Stimulated activated CD8-positive, alpha-beta memory T cell treated with anti-CD3 and anti-CD28 coated beads, Interleukin-7, amount 100 ng/mL, for 48 hours (primary cell): Measurements from ENCODE around the gene PRSS33.

ENCODE experiments used
- DNase-seq, 2 donors: peaks; one replicate each; pipeline ENCODE4 v3.0.0-alpha.2; 2020; ENCODE audit warnings: low read depth in 1 of 2; ENCODE audit errors: extremely low read depth in 1 of 2

Gene PRSS33

DNA sequence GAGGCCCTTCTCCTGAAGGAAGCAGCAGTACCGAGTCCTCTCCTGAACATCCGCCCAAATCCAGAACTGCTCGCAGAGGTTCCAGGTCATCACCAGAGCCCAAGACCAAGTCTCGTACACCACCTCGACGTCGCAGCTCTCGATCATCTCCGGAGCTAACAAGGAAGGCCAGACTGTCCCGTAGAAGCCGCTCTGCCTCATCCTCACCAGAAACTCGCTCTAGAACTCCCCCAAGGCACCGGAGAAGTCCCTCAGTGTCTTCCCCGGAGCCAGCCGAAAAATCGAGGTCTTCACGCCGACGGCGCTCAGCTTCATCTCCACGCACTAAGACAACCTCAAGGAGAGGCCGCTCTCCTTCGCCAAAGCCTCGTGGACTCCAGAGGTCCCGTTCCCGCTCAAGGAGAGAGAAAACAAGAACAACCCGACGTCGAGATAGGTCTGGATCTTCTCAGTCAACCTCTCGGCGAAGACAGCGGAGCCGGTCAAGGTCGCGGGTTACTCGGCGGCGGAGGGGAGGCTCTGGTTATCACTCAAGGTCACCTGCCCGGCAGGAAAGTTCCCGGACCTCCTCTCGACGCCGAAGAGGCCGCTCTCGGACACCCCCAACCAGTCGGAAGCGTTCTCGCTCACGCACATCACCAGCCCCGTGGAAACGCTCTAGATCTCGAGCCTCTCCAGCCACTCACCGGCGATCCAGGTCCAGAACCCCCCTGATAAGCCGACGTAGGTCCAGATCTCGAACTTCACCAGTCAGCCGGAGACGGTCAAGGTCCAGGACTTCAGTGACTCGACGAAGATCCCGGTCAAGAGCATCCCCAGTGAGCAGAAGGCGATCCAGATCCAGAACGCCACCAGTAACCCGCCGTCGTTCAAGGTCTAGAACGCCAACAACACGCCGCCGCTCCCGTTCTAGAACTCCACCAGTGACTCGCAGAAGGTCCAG is 21.6 kb downstream of the PRSS33 start:
- DNase-seq = no peak

DNA sequence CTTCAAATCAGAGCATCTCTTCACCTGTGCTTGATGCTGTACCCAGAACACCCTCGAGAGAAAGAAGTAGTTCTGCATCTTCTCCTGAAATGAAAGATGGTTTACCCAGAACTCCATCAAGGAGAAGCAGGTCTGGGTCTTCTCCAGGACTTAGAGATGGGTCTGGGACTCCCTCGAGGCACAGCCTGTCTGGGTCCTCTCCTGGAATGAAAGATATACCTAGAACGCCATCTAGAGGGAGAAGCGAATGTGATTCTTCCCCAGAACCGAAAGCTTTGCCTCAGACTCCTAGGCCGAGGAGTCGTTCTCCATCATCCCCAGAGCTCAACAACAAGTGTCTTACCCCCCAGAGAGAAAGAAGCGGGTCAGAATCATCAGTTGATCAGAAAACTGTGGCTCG is 22.6 kb downstream of the PRSS33 start:
- DNase-seq = no peak

DNA sequence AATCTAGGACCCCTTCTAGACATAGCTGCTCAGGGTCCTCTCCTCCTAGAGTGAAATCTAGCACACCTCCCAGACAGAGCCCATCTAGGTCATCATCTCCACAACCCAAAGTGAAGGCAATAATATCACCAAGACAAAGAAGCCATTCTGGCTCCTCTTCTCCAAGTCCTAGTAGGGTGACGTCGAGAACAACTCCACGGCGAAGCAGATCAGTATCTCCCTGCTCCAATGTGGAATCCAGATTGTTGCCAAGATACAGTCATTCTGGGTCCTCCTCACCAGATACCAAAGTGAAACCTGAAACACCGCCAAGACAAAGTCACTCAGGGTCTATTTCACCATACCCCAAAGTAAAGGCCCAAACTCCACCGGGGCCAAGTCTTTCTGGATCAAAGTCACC is 24.2 kb downstream of the PRSS33 start:
- DNase-seq = no peak

DNA sequence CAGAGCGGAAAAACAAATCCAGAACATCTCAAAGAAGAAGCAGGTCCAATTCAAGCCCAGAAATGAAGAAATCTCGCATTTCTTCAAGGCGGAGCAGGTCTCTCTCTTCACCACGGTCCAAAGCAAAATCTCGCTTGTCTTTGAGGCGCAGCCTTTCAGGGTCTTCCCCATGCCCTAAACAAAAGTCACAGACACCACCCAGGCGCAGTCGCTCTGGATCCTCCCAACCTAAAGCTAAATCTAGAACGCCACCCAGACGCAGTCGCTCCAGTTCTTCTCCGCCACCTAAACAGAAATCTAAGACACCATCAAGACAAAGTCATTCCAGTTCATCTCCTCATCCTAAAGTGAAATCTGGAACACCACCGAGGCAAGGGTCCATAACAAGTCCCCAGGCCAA is 24.6 kb downstream of the PRSS33 start:
- no peak for DNase-seq

DNA sequence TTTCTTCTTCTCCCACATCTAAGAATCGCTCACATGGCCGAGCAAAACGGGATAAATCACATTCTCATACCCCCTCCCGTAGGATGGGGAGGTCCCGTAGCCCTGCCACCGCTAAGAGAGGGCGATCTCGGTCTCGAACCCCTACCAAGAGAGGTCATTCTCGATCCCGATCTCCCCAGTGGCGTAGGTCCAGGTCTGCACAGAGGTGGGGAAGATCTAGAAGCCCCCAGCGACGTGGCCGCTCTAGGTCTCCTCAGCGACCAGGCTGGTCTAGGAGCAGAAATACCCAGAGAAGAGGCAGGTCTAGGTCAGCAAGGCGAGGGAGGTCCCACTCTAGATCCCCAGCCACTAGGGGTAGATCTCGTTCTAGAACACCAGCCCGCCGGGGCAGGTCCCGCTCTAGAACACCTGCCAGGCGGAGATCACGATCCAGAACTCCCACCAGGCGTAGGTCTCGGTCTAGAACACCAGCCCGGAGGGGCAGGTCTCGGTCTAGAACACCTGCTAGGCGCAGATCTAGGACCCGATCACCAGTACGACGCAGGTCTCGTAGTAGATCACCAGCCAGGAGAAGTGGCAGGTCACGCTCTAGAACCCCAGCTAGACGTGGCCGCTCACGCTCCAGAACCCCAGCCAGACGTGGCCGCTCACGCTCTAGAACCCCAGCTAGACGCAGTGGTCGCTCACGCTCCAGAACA is 25.3 kb downstream of the PRSS33 start:
- DNase-seq = no peak

DNA sequence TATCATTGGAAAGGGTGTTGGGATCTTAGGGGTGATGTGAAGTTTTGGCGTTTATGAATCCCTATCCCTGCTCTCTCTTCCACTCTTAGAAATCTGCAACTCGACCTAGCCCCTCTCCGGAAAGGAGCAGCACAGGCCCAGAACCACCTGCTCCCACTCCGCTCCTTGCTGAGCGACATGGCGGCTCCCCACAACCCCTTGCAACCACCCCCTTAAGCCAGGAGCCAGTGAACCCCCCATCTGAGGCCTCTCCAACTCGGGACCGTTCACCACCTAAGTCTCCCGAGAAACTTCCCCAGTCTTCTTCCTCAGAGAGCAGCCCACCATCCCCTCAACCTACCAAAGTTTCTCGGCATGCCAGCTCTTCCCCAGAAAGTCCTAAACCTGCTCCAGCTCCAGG is 25.9 kb downstream of the PRSS33 start:
- DNase-seq = no peak

DNA sequence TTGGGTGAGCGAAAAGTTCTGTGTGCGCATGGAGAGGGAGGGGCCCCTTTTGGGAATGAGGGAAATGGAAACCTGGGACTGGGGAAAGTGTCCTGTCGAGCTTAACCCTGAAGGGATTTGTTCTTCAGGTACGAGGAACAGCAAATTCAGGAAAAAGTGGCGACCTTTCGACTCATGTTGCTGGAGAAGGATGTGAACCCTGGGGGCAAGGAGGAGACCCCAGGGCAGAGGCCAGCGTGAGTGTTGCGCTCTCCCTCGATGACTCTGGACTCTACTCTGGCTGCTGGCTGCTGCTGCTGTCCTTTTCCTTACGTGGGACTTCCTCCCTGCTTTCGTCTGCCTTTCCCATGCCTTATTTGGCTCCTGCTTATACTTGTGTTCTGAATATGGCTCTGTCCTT is 30.0 kb downstream of the PRSS33 start:
- DNase-seq = no peak

DNA sequence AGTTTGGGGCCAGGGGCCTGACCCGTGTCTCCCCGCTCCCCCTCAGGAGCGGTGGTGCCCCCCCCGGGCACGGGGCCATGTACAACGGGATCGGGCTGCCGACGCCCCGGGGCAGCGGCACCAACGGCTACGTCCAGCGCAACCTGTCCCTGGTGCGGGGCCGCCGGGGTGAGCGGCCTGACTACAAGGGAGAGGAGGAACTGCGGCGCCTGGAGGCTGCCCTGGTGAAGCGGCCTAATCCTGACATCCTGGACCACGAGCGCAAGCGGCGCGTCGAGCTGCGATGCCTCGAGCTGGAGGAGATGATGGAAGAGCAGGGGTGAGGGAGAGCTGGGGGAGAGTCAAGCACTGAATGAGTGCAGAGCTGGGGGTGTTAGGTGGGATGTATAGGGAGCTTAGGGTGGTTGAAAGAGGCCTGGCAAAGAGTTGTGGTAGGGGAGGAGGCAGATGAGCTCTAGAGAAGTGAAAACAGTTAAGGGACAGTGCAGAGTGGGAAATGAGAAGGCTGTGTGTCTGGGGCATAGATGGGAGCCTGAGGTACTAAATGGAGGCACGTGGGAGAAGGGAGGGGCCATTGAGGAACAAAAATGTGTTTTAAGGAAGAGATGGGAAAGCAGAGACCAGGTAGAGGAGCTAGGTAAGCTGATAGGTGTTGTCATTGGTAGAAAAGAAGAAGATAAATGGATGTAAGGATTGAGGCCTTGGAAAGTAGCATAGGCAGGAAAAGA is 30.9 kb downstream of the PRSS33 start:
- DNase-seq = no peak

DNA sequence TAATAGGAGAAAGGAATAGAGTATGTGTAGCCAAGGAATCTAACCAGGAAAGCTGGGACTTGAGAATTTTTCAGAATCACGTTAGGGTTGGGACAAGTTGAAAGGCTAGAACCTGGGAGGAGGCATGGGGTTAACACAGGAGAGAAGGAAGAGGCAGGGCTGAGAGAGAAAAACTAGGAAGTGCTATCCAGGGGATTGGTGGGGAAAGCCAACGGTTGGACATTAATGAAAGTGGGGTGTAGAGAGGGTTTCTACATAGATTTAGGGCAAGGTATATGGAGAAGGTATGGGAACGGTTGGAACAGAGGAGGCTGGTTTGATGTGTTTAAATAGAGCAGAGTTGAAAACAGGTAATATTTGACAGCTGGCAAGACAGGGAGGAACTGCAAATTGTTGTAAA is 32.2 kb downstream of the PRSS33 start:
- DNase-seq = no peak

DNA sequence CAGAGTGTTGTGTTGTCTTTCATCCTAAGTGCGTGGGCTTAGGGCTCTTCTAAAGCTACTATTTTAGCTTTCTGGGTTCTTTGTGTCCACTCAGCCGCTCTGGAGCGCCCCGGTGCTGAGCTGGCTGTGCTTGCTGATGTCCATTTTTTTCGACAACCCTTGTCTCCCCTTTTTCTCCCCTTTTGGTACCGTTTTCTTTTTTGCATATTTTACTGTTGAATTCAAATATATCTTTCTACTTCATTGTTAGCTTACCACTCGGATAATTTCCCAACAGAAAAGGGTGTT is 33.7 kb downstream of the PRSS33 start:
- no peak for DNase-seq

DNA sequence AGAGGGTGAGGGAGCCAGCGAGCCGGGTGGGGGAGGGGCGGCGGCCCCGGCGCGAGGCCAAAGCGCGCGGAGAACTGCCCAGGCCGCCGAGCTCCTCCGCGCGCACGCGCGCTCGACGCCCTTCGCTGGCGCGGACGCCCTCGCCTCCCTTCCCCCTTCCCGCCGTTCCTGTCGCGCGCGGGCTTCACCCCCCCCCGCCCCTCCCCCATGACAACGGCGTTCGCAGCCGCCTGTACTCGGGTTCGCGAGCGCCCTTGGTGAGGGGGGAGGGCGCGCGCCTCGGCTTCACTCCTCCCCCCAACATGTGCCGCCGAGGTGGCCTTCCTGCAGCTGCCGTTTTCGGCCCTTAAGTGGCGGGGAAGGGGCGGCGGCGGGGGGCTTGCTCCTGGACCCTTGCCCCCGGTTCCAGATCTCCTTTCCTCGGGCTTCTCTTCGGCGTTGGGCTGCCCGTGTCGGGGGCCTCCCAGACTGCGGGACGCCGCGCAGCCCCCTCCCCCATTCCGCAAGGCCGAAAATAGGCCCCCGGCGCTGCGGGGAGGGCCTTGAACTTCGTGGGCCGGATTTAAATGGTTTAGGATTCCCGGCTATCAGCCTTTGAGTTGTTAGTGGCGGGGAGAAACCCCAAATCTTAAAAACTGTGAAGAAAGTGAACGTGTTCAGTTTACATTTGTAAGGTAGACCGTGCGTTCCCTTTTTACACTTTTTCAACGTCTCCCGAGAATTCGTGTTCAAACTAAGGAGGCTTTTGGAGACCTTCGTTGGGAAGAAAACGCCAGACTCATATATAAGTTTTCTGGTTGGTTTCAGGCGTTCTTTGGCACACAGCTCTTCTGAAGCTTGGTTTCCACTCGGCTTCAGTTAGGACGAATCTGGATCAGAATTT is 34.3 kb downstream of the PRSS33 start:
- DNase-seq = peak; percentile 53 to 61

DNA sequence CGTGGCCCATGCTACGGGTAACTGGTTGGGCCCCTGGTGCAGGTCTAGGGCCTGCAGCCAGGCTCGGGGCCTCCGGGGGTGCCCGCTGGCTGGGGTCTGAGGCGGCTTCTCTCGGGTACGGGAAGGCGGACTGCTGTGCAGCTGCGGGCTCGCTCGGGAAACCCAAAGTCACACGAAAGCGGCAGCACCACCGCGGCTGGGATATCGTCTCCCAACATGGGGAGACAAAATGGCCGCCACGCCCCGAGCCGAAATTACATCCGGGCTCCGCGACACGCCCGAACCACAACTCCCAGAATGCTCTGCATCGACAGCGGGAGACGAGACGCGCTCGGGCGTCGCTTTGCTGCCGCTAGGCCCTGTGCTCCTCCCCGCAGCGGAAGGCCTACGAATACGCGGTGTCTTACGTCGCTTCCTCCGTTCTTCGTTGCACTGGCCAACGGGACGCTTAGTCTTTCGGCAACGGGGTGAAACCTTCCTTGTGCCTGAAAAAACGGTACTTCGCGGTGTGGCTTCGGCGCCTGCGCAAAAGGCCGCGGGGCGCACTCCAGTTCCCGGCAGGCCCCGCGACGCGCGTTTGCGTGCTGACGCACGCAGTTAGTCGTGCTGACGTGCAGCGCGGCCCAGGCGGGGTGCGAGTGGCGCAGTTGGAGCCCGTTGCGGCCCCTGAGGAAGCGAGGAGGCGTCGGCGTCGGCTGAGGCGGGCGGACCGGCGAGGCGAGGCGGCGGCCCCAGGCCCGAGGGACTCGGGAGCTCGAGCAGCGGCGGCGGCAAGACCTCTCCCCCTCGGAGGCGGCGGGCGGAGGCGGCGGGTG is 35.1 kb downstream of the PRSS33 start, which contains the start of gene SRRM2:
TSS of gene SRRM2 (plus strand) at position 604 of the 815 bp plus-strand sequence. CDS start 3,727 bp downstream, outside the sequence.
- peak; percentile 90 to 91 for DNase-seq

DNA sequence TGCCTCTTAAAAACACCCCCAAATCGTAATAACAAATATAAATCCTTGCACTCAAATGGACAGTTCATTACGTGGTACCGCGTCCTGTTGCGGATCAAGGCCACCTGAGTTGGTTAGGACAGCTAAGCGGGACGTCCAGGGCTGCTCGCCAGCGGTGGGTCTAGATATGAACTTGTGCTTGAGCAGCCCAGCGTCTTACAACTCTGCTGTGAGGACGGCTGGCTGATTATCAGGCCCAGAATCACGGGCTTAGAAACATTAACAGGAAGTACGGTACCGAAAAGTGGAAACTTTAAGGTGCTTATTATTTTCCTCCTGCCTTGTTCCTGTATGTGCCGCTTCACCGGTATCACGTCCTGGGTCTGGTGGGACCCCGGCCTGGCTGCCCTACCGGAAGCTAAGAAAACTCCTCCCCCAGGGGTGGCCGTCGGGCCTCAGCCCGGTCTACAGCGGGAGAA is 35.8 kb downstream of the PRSS33 start:
- peak in 1 of 2 donors; percentile 40 for DNase-seq

DNA sequence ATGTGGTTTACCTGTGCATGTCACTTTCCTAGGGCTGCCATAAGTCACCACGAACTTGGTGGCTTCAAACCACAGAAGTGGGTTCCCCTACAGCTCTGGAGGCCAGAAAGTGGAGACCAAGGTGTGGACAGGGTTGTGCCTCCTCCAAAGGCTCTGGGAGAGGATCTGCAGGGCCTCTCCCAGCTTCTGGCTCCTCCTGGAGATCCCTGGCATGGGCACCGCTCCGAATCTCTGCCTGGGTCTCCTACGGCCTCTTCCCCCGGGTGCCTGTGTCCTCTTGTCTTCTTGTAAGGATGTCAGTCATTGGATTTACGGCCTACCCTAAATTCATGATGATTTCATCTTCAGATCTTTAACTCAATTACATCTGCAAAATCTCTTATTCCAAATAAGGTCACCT is 37.4 kb downstream of the PRSS33 start:
- no peak for DNase-seq

DNA sequence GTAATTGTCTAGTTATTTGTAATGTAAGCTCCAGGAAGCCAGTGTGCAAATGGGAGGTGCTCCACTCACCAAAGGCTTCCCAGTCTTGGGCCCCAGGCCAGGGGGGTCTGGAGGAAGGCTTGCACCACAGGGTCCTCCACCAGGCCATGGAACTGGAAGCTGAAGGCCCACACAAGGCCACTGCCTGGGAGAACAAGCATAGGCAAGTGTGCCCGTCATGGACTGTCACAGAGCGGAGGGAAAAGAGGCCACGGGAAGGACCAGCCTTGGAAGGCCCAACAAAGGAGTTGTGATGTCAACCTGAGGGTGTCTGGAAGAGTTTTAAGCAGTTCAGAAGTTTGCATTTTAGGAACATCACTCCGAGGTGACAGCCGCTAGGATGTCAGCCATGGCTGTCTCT is 37.9 kb downstream of the PRSS33 start:
- no peak for DNase-seq

DNA sequence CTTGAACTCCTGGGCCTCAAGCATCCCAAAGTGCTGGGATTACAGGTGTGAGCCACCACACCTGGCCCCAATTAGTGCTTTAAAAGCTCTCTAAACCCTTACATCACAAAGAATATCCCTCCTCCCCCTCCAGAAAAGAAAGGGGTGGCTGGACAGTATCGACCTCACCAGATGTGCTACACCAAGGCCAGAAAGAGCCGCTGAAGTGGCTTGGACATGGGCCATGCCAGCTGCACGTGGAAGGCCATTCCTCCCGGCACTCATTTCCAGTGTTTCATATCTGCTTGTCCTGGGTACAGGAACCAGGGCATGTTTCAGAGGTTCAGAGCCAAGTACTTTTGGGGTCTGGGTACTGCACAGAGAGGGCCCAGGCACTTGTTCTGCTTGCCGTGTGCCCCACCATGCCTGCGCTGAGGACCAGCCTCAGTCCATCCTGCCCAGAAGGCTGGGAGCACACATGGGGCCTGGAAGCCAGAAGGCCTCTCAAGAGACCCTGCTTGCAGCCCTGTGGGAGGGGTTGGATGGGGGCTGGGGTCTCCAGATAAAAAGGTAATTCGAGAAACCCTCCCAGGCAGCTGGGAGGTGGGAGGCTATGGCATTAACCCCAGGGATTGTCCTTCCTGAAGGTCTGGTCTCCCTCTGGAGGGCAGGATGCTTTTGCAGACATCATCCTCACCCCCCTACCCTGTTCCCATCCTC is 38.5 kb downstream of the PRSS33 start:
- DNase-seq = no peak

DNA sequence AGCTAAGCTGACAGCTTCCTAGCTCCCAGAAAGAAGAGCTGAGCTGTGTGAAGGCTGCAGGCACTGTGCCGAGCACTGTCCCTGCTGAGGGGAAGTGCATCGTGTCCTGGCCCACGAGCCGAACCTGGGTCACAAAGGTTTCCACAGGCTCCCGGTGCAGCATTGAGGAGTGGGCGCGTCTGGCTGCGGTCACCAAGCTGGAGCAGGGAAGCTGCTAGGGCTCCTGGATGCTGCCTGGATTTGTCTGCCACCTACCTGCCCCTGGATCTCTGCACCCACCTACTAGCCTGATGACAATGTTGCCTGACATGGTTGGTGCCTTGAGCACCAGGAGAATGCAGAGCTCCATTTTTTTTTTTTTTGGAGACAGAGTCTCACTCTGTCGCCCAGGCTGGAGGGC is 41.4 kb downstream of the PRSS33 start:
- no peak for DNase-seq

DNA sequence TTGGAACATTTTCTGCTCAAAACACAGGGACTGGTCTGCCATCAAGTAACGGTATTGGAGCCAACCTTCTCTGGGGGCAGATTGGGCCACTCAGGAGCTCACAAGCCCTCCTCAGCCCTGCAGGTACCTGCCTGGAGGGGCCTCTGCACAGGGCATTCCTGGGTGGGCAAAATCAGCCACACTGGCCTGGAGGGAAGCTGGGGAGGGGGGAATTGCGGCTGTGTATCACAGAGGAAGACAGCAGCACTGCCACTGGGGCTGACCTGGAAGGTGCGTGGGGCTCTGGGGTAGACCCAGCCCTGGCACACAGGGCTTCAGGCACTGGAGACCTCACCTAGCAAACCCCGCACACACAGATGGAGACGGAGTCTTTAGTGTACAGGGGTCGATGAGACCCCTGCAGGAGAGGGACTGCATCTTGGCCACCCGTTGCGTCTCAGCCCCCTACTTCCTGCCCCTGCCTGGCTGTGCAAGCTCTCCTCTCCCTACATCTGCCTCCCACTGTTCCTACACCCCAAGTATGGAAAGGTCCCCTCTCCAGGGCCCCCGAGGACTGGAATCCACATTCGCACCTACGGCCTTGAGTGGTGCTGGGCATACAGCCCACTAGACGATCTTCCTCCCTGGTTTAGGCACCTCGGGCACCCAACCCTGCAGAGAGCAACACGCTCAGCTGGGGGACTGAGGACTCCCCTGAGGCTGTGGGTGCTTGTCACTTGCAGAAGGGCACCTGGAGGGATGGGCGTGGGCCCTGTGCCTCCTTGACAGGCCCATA is 42.1 kb downstream of the PRSS33 start:
- no peak for DNase-seq
